Tongue (tissue), 2 donors: Measurements from ENCODE around the gene CYFIP1. TPM values are rescaled to one million over a fixed set of nuclear protein-coding genes. Genes with fewer than 3 reads are reported as not detected.
"Not testable (repeated sequence)": the region's sequence is repeated elsewhere in the genome, so short reads cannot be mapped to it uniquely, and the experiment has no call there.

Source experiments
- DNase-seq: peaks from one replicate; pipeline ENCODE4 v3.0.0-alpha.2; 2015
- total RNA-seq: library from RNA; depleted of rRNA; stranded (reverse); fragments of >200 nt; gene quantifications from one replicate; pipeline ENCODE4 v1.2.3, GENCODE V29; 2014

Gene CYFIP1
- total RNA-seq: 92.6 TPM

GRCh38 chr15:22980189-22981050 lies at the start of gene CYFIP1:
Gene CYFIP1 (minus strand): TSS chr15:22980368. CDS start chr15:22947285, 33,083 bp downstream.
- DNase-seq: peak; percentile 92

GRCh38 chr15:23026218-23026617 lies 46.0 kb upstream of the CYFIP1 start:
- no peak for DNase-seq

GRCh38 chr15:23022156-23022555 lies 42.0 kb upstream of the CYFIP1 start:
- no peak for DNase-seq

- DNase-seq: no peak
Measured at GRCh38 chr15:23014394-23015000, 34.3 kb upstream of the CYFIP1 start.

GRCh38 chr15:23013681-23014080 lies 33.5 kb upstream of the CYFIP1 start:
- no peak for DNase-seq

GRCh38 chr15:23012616-23013015 lies 32.4 kb upstream of the CYFIP1 start:
- not testable (repeated sequence) for DNase-seq

GRCh38 chr15:23003736-23004135 lies 23.6 kb upstream of the CYFIP1 start:
- no peak for DNase-seq

- DNase-seq: no peak
Measured at GRCh38 chr15:23002920-23003319, 22.8 kb upstream of the CYFIP1 start.

GRCh38 chr15:22995795-22996194 lies 15.6 kb upstream of the CYFIP1 start:
- DNase-seq: no peak

- no peak for DNase-seq
Measured at GRCh38 chr15:22992024-22992326, 11.8 kb upstream of the CYFIP1 start.

- no peak for DNase-seq
Measured at GRCh38 chr15:22989576-22990477, 9.7 kb upstream of the CYFIP1 start.

GRCh38 chr15:22988811-22989210 lies 8.6 kb upstream of the CYFIP1 start:
- DNase-seq: no peak

- DNase-seq: not testable (repeated sequence)
Measured at GRCh38 chr15:22981931-22982330, 1.8 kb upstream of the CYFIP1 start.

- DNase-seq: no peak
Measured at GRCh38 chr15:22981051-22981840, 1.1 kb upstream of the CYFIP1 start.

- peak; percentile 56 for DNase-seq
Measured at GRCh38 chr15:22979238-22980188, 655 bp downstream of the CYFIP1 start.

- no peak for DNase-seq
Measured at GRCh38 chr15:22978691-22979237, 1.4 kb downstream of the CYFIP1 start.

- no peak for DNase-seq
Measured at GRCh38 chr15:22974745-22975144, 5.4 kb downstream of the CYFIP1 start.

GRCh38 chr15:22973987-22974386 lies 6.2 kb downstream of the CYFIP1 start:
- DNase-seq: no peak

- no peak for DNase-seq
Measured at GRCh38 chr15:22973286-22973685, 6.9 kb downstream of the CYFIP1 start.

- DNase-seq: no peak
Measured at GRCh38 chr15:22969489-22969888, 10.7 kb downstream of the CYFIP1 start.
